Posterior cingulate gyrus (tissue), 11 donors: Measurements from ENCODE around the gene SLC22A9.
"Not testable (repeated sequence)": the region's sequence is repeated elsewhere in the genome, so short reads cannot be mapped to it uniquely, and the experiment has no call there.

Source experiments
- DNase-seq, 10 donors: peaks; one replicate each; pipeline versions ENCODE4 v3.0.0 to v3.0.0-alpha.2; 2020 to 2021; ENCODE audit warnings: mixed read lengths in 3 of 10
- intact Hi-C: fragments of 100-400 bp; cut with DNase I; formaldehyde crosslinking; loops from one replicate; pipeline ENCODE4 v1.15.1; 2023

Gene SLC22A9

GRCh38 chr11:63369165-63369970 lies at the start of gene SLC22A9:
TSS of gene SLC22A9 (plus strand) at chr11:63369785. CDS start at chr11:63370057, 272 bp downstream.
- intact Hi-C loops: no loop called here
- no peak for DNase-seq

- DNase-seq: no peak
- intact Hi-C loops: no loop called here
These were observed 47.9 kb upstream of the SLC22A9 start for GRCh38 chr11:63321723-63322122.

- DNase-seq, intact Hi-C loops: not testable (repeated sequence)
These were observed 34.5 kb upstream of the SLC22A9 start for GRCh38 chr11:63335089-63335488.

- intact Hi-C loops: no loop called here
- no peak for DNase-seq
These were observed 32.5 kb upstream of the SLC22A9 start for GRCh38 chr11:63337070-63337469.

- no peak for DNase-seq
- intact Hi-C loops: no loop called here
These were observed 26.5 kb upstream of the SLC22A9 start for GRCh38 chr11:63343130-63343529.

GRCh38 chr11:63352144-63352543 lies 17.4 kb upstream of the SLC22A9 start:
- no peak for DNase-seq
- intact Hi-C loops: no loop called here

- intact Hi-C loops: no loop called here
- no peak for DNase-seq
These were observed 7.3 kb upstream of the SLC22A9 start for GRCh38 chr11:63362196-63362793.

- no peak for DNase-seq
- intact Hi-C loops: no loop called here
These were observed 495 bp downstream of the SLC22A9 start for GRCh38 chr11:63369971-63370588.

GRCh38 chr11:63371396-63371795 lies 1.8 kb downstream of the SLC22A9 start:
- intact Hi-C loops: no loop called here
- no peak for DNase-seq

- no peak for DNase-seq
- intact Hi-C loops: no loop called here
These were observed 5.8 kb downstream of the SLC22A9 start for GRCh38 chr11:63375434-63375833.

GRCh38 chr11:63380130-63380529 lies 10.5 kb downstream of the SLC22A9 start:
- DNase-seq: no peak
- intact Hi-C loops: no loop called here

GRCh38 chr11:63395697-63396096 lies 26.1 kb downstream of the SLC22A9 start:
- DNase-seq: no peak
- intact Hi-C loops: no loop called here

- no peak for DNase-seq
- intact Hi-C loops: no loop called here
These were observed 34.8 kb downstream of the SLC22A9 start for GRCh38 chr11:63404161-63404935.

GRCh38 chr11:63405114-63405513 lies 35.5 kb downstream of the SLC22A9 start:
- DNase-seq: no peak
- intact Hi-C loops: no loop called here

GRCh38 chr11:63406458-63406857 lies 36.9 kb downstream of the SLC22A9 start:
- intact Hi-C loops: no loop called here
- no peak for DNase-seq

GRCh38 chr11:63417174-63417852 lies 47.7 kb downstream of the SLC22A9 start:
- DNase-seq: no peak
- intact Hi-C loops: no loop called here

GRCh38 chr11:63427971-63428508 lies 58.5 kb downstream of the SLC22A9 start:
- intact Hi-C loops: no loop called here
- DNase-seq: no peak

- DNase-seq: not testable (repeated sequence)
These were observed 61.1 kb downstream of the SLC22A9 start for GRCh38 chr11:63430731-63431130.

GRCh38 chr11:63435351-63435750 lies 65.8 kb downstream of the SLC22A9 start:
- intact Hi-C loops, DNase-seq: not testable (repeated sequence)

More at GRCh38 chr11:63430731-63431130, 61.1 kb downstream of the SLC22A9 start:
- intact Hi-C loops: not testable (repeated sequence)

- intact Hi-C loops, DNase-seq: not testable (repeated sequence)
These were observed 66.2 kb downstream of the SLC22A9 start for GRCh38 chr11:63435831-63436230.
